GM23338 (cell line): Measurements from ENCODE around the gene PAQR5. TPM values are rescaled to one million over a fixed set of nuclear protein-coding genes. Genes with fewer than 3 reads are reported as not detected.
A peak's percentile ranks its signal among the peaks of the same experiment; 100 is the strongest.

Experiments
- ATAC-seq: fragments of 200-7000 bp; cut with Tn5 transposase; 3 replicates; pipeline ENCODE4 v1.9.1; 2020
- DNase-seq: peaks from one replicate; pipeline ENCODE4 v3.0.0-alpha.2; 2015; ENCODE audit warnings: low spot score
- H2AFZ ChIP-seq: fragments of 200-600 bp; sonication (generic); 2 replicates; pipeline ENCODE4 v1.8.0; 2016; ENCODE audit warnings: antibody characterized with exemption, mild to moderate bottlenecking, moderate library complexity
- H3F3A ChIP-seq: fragments of 200-600 bp; sonication (generic); replicated peaks from 2 replicates; pipeline ENCODE4 v1.8.0; 2017; ENCODE audit warnings: antibody characterized with exemption, mixed run types, low read depth
- H3K27ac ChIP-seq: fragments of 200-600 bp; sonication (generic); 2 replicates; pipeline ENCODE4 v1.6.1; 2016; ENCODE audit warnings: low read depth
- H3K27me3 ChIP-seq: fragments of 200-600 bp; sonication (generic); 2 replicates; pipeline ENCODE4 v1.8.0; 2016; ENCODE audit warnings: mild to moderate bottlenecking, mixed run types, moderate library complexity; ENCODE audit not compliant: insufficient read depth
- H3K36me3 ChIP-seq: fragments of 200-600 bp; sonication (generic); 2 replicates; pipeline ENCODE4 v1.8.0; 2016; ENCODE audit warnings: mild to moderate bottlenecking; ENCODE audit not compliant: insufficient read depth
- H3K4me1 ChIP-seq: fragments of 200-600 bp; sonication (generic); 2 replicates; pipeline ENCODE4 v1.8.0; 2016; ENCODE audit warnings: mild to moderate bottlenecking, moderate library complexity; ENCODE audit not compliant: insufficient read depth
- H3K4me2 ChIP-seq: fragments of 200-600 bp; sonication (generic); 2 replicates; pipeline ENCODE4 v1.7.1; 2017; ENCODE audit warnings: mixed run types
- H3K4me3 ChIP-seq: fragments of 200-600 bp; sonication (generic); 2 replicates; pipeline ENCODE4 v1.6.1; 2016; ENCODE audit warnings: mixed run types
- H3K79me2 ChIP-seq: fragments of 200-600 bp; sonication (generic); replicated peaks from 2 replicates; pipeline ENCODE4 v1.8.0; 2017; ENCODE audit warnings: mild to moderate bottlenecking; ENCODE audit not compliant: insufficient read depth
- H3K9me2 ChIP-seq: fragments of 200-600 bp; sonication (generic); 2 replicates; pipeline ENCODE4 v1.8.0; 2017; ENCODE audit not compliant: insufficient read depth
- H4K20me1 ChIP-seq: fragments of 200-600 bp; sonication (generic); replicated peaks from 2 replicates; pipeline ENCODE4 v1.8.0; 2017; ENCODE audit warnings: mild to moderate bottlenecking; ENCODE audit not compliant: insufficient read depth
- H3K27ac Mint-ChIP-seq: 2 replicates; pipeline ENCODE4 v1.8.0; 2020; ENCODE audit warnings: inconsistent platforms, mild to moderate bottlenecking, moderate library complexity, mixed read lengths
- H3K27me3 Mint-ChIP-seq: 3 replicates; pipeline ENCODE4 v1.8.0; 2022; ENCODE audit warnings: low read depth, mild to moderate bottlenecking, moderate library complexity, mixed read lengths, inconsistent platforms; ENCODE audit not compliant: insufficient read depth, poor library complexity
- H3K36me3 Mint-ChIP-seq: 3 replicates; pipeline ENCODE4 v1.8.0; 2021; ENCODE audit warnings: low read depth, mild to moderate bottlenecking, inconsistent platforms, moderate library complexity, mixed read lengths
- H3K4me1 Mint-ChIP-seq: 3 replicates; pipeline ENCODE4 v1.8.0; 2020; ENCODE audit warnings: mild to moderate bottlenecking, inconsistent platforms, mixed read lengths
- H3K4me3 Mint-ChIP-seq: 3 replicates; pipeline ENCODE4 v1.8.0; 2021; ENCODE audit warnings: moderate library complexity, mild to moderate bottlenecking, inconsistent platforms, mixed read lengths
- H3K9me3 Mint-ChIP-seq: 3 replicates; pipeline ENCODE4 v1.8.0; 2020; ENCODE audit warnings: moderate library complexity, mild to moderate bottlenecking, inconsistent platforms, mixed read lengths
- CREB1 ChIP-seq: fragments of 250-450 bp; sonication (Bioruptor Pico); IDR thresholded peaks from 2 replicates; pipeline ENCODE4 v1.5.0; 2020; ENCODE audit warnings: low read depth, mild to moderate bottlenecking, moderate library complexity
- EZH2phosphoT487 ChIP-seq: fragments of 200-600 bp; sonication (generic); IDR thresholded peaks from one replicate; pipeline ENCODE4 v1.8.1; 2018; ENCODE audit warnings: antibody characterized with exemption; ENCODE audit not compliant: unreplicated experiment
- JUNB ChIP-seq: IDR thresholded peaks from one replicate; pipeline ENCODE4 v1.6.1; 2016; ENCODE audit warnings: antibody characterized with exemption; ENCODE audit not compliant: unreplicated experiment
- POLR2AphosphoS5 ChIP-seq: IDR thresholded peaks from 2 replicates; pipeline ENCODE4 v1.6.1; 2016; ENCODE audit warnings: antibody characterized with exemption, low read depth
- STAT1 ChIP-seq: IDR thresholded peaks from one replicate; pipeline ENCODE4 v1.6.1; 2016; ENCODE audit warnings: antibody characterized with exemption; ENCODE audit not compliant: unreplicated experiment
- ZNF114 ChIP-seq: fragments of 250-450 bp; sonication (Bioruptor Pico); IDR thresholded peaks from 2 replicates; pipeline ENCODE4 v1.5.0; 2020; ENCODE audit warnings: mild to moderate bottlenecking, moderate library complexity
- ZNF331 ChIP-seq: fragments of 250-450 bp; sonication (Bioruptor Pico); IDR thresholded peaks from 2 replicates; pipeline ENCODE4 v1.5.0; 2020; ENCODE audit warnings: low read depth, mild to moderate bottlenecking, moderate library complexity
- polyA plus RNA-seq: library from polyadenylated mRNA; unstranded; fragments of >200 nt; fragmentation: Nextera tagmentation; extraction: Ambion mirVana; gene quantifications from 2 replicates; pipeline ENCODE4 v1.2.1, GENCODE V29; 2016
- total RNA-seq: library from RNA; depleted of rRNA; stranded (reverse); fragments of >200 nt; shearing (Covaris generic); gene quantifications from 2 replicates; pipeline ENCODE4 v1.2.3, GENCODE V29; 2014
- TF ChIP-seq, protein P1 (sequence below): IDR thresholded peaks from 2 replicates; pipeline ENCODE4 v1.6.1; 2016; ENCODE audit warnings: antibody characterized with exemption

PAQR5 gene
- total and polyA plus RNA-seq, 2 experiments from 2014 or later = 8.7 to 14.5 TPM

DNA sequence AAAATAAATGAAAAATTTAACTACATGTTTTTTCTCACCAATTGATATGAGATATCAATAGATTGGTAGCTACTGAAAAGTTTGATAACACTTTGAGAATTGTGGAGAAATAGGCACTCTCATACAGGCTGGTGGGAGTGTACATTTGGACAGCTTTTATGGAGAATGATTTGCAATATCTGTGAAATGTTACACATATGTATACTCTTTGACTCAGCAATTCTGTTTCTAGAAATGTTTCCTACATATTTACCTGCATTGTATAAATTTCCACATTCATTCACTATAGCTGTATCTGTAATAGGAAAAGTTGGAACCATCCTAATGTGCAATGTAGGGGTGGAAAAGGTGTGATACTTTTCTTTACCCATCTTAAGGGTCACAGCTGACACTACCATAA, 113.6 kb downstream of the PAQR5 start:
- no peak for DNase-seq
- Histone ChIP-seq H3K79me2 (peaks cover 28% of the 10 kb centered on the region), H3K27me3 (no peaks in the 10 kb centered on the region), H3K27ac (no peak overlapping the region), H3K4me3 (no peak overlapping the region), H3K4me1 (peaks cover 4% of the 10 kb centered on the region; the same call in 1 of the 2 replicates), H2AFZ (no peak overlapping the region), H3K4me2 (no peak overlapping the region), H3K36me3 (peaks cover 5% of the 10 kb centered on the region), H4K20me1 (peaks cover 3% of the 10 kb centered on the region), H3K9me2 (no peaks in the 10 kb centered on the region), H3F3A (no peaks in the 10 kb centered on the region)
- peaks cover 10% of the 10 kb centered on the region; the same call in 2 of the 3 replicates for H3K4me1 Mint-ChIP-seq
- no peaks in the 10 kb centered on the region for H3K27me3 Mint-ChIP-seq
- no peak for ATAC-seq
- TF ChIP-seq JUNB (no peak), ZNF114 (CRISPR knock-in tag) (no peak), STAT1 (no peak)
- no peak overlapping the region for H3K27ac Mint-ChIP-seq
- no peaks in the 10 kb centered on the region for H3K9me3 Mint-ChIP-seq
- H3K36me3 Mint-ChIP-seq = peaks cover 10% of the 10 kb centered on the region; the same call in 2 of the 3 replicates
- no peak overlapping the region for H3K4me3 Mint-ChIP-seq

DNA sequence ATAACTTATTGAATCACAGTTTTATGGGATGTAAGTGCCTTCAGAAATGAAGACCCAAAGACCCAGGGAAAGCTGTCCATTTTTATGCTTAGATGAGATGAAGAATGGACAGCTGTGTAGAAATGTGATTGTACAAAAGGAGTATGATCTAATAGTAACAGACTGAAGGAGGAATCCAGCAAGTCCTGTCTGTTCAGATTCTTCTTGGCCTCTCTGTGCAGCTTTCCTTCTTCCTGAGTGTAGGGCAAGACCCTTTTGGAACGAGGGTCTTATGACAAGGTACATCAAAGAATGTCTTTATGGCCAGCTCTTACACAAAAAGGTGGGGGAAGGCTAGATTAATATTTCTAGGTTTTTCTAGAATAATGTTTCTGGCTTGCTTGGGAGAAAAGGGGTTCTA, 114.0 kb downstream of the PAQR5 start:
- no peaks in the 10 kb centered on the region for H3K9me3 Mint-ChIP-seq
- no peak for ATAC-seq
- Histone ChIP-seq H3K9me2 (no peaks in the 10 kb centered on the region), H3K4me3 (no peak overlapping the region), H3K27ac (no peak overlapping the region), H3K27me3 (no peaks in the 10 kb centered on the region), H3K79me2 (peaks cover 32% of the 10 kb centered on the region), H3F3A (no peaks in the 10 kb centered on the region), H2AFZ (no peak overlapping the region), H3K4me1 (peaks cover 4% of the 10 kb centered on the region; the same call in 1 of the 2 replicates), H3K36me3 (peaks cover 9% of the 10 kb centered on the region), H3K4me2 (no peak overlapping the region), H4K20me1 (peaks cover 7% of the 10 kb centered on the region)
- no peak overlapping the region; the same call in 2 of the 3 replicates for H3K4me3 Mint-ChIP-seq
- H3K27me3 Mint-ChIP-seq = no peaks in the 10 kb centered on the region
- no peak for DNase-seq
- H3K4me1 Mint-ChIP-seq = peaks cover 9% of the 10 kb centered on the region; the same call in 2 of the 3 replicates
- TF ChIP-seq, protein P1, sequence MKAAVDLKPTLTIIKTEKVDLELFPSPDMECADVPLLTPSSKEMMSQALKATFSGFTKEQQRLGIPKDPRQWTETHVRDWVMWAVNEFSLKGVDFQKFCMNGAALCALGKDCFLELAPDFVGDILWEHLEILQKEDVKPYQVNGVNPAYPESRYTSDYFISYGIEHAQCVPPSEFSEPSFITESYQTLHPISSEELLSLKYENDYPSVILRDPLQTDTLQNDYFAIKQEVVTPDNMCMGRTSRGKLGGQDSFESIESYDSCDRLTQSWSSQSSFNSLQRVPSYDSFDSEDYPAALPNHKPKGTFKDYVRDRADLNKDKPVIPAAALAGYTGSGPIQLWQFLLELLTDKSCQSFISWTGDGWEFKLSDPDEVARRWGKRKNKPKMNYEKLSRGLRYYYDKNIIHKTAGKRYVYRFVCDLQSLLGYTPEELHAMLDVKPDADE = no peak
- no peak for TF ChIP-seq ZNF331 (CRISPR knock-in tag)
- peaks cover 15% of the 10 kb centered on the region; the same call in 2 of the 3 replicates for H3K36me3 Mint-ChIP-seq
- H3K27ac Mint-ChIP-seq = no peak overlapping the region

DNA sequence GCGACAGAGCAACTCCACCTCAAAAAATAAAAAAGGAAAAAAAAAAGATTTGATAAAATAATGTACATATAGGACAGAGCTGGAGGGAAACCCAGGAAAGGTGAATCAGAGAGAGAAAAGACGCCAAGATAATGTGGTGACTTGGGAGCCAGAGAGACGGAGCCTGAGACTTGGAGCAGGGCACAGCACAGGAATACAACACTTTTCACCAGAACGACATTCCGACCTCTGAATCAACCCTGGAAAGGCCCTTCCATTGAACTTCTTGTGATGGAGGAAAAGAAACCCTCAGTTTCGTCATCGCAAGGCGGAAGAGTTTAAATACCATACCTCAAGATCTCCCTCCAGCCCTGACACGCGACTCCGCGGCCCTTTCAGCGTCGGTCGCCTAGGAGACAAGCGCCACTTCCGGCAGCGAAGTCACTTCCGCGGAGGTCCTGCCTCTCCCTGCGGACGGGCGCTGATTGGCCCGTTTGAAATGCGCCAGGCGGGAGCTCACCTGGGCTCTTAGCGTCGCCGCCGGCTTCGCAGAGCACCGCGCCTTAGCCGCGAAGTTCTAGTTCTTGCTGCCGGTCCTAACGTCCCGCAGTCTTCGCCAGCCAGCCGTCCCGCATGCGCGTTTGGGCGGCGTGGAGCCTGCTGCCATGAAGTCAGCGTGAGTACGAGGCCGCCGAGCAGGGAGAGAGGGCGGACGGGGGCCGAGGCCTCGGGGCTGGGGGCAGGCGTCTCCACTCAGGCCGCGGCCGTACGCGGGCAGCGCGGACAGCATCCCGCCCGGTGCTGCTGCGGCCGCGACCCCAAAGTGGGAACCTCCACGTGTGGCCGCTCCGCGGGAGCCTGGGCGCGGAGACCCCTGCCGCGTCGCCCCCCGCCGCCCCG, 115.3 kb downstream of the PAQR5 start, which contains the start of gene KIF23:
Gene KIF23, plus strand, starts transcription at position 528 of the 879 bp plus-strand sequence. Its CDS starts 117 bp downstream, at position 645.
- no peaks in the 10 kb centered on the region for H3K27me3 Mint-ChIP-seq
- no peaks in the 10 kb centered on the region for H3K9me2 ChIP-seq
- peak; percentile 95 for ATAC-seq
- peak within 1 kb of the TSS; percentile 81 for H3K4me2 ChIP-seq
- peaks cover 4% of the 10 kb centered on the region; the same call in 1 of the 2 replicates for H3K4me1 ChIP-seq
- H3F3A ChIP-seq = no peaks in the 10 kb centered on the region
- no peaks in the 10 kb centered on the region for H3K27me3 ChIP-seq
- peak within 1 kb of the TSS; percentile 7; the same call in 1 of the 2 replicates for H2AFZ ChIP-seq
- H3K4me3 ChIP-seq = peak within 1 kb of the TSS; percentile 62
- no peaks in the 10 kb centered on the region for H3K9me3 Mint-ChIP-seq
- H4K20me1 ChIP-seq = peaks cover 15% of the 10 kb centered on the region
- peak within 1 kb of the TSS; percentile 92 for H3K4me3 Mint-ChIP-seq
- peaks cover 21% of the 10 kb centered on the region for H3K36me3 ChIP-seq
- H3K79me2 ChIP-seq = peaks cover 44% of the 10 kb centered on the region
- peak within 1 kb of the TSS; percentile 82 for H3K27ac ChIP-seq
- H3K36me3 Mint-ChIP-seq = peaks cover 27% of the 10 kb centered on the region
- peak; percentile 94 for TF ChIP-seq POLR2AphosphoS5
- no peak for TF ChIP-seq EZH2phosphoT487
- no peak for TF ChIP-seq JUNB
- TF ChIP-seq CREB1 = peak; percentile 73
- TF ChIP-seq, protein P1 = peak; percentile 13; the same call in 1 of the 2 replicates
- peak; percentile 97 for DNase-seq
- peaks cover 7% of the 10 kb centered on the region; the same call in 2 of the 3 replicates for H3K4me1 Mint-ChIP-seq
- peak within 1 kb of the TSS; percentile 91 for H3K27ac Mint-ChIP-seq
